K562 (cell line): Measurements from ENCODE around the gene SCYL1. TPM values are rescaled to one million over a fixed set of nuclear protein-coding genes. Genes with fewer than 3 reads are reported as not detected.

ENCODE experiments used
- ADNP ChIP-seq: fragments of 200-800 bp; sonication (Bioruptor generic); IDR thresholded peaks from 2 replicates; pipeline ENCODE4 v1.6.1; 2016; ENCODE audit warnings: missing genetic modification characterization, missing compliant biosample characterization
- CBFB ChIP-seq: sonication (generic); formaldehyde crosslinking; IDR thresholded peaks from 2 replicates; pipeline ENCODE4 v1.4.0; 2020; ENCODE audit warnings: mild to moderate bottlenecking, missing genetic modification reagents
- CEBPZ ChIP-seq: fragments of 150-350 bp; IDR thresholded peaks from 2 replicates; pipeline ENCODE4 v1.6.1; 2014; ENCODE audit warnings: low read depth, mild to moderate bottlenecking, low read length, borderline replicate concordance
- DNMT1 ChIP-seq: fragments of 450-650 bp; IDR thresholded peaks from 2 replicates; pipeline ENCODE4 v1.6.1; 2016; ENCODE audit warnings: antibody characterized with exemption, mild to moderate bottlenecking
- ETS1 ChIP-seq: conservative IDR thresholded peaks from 2 replicates; pipeline ENCODE4 v1.6.1; 2011; ENCODE audit warnings: low read depth, mild to moderate bottlenecking, low read length; ENCODE audit not compliant: control insufficient read depth
- HDGF ChIP-seq: fragments of 450-650 bp; IDR thresholded peaks from 2 replicates; pipeline ENCODE4 v1.6.1; 2016
- HNRNPH1 ChIP-seq: fragments of 200-400 bp; formaldehyde crosslinking; optimal IDR thresholded peaks from 2 replicates; pipeline ENCODE3; 2017; ENCODE audit warnings: low read depth, mild to moderate bottlenecking, low read length, moderate library complexity
- KLF6 ChIP-seq: fragments of 250-450 bp; sonication (Bioruptor Pico); IDR thresholded peaks from 2 replicates; pipeline ENCODE4 v1.4.0; 2020; ENCODE audit warnings: mild to moderate bottlenecking, moderate library complexity, borderline replicate concordance
- MBD1 ChIP-seq: fragments of 250-450 bp; sonication (Bioruptor Pico); IDR thresholded peaks from 2 replicates; pipeline ENCODE4 v1.8.0; 2022; ENCODE audit warnings: inconsistent platforms
- NFRKB ChIP-seq: fragments of 450-650 bp; IDR thresholded peaks from 2 replicates; pipeline ENCODE4 v1.6.1; 2016; ENCODE audit warnings: low read depth
- POLR2AphosphoS5 ChIP-seq: IDR thresholded peaks from 2 replicates; pipeline ENCODE4 v1.6.1; 2011; ENCODE audit warnings: mild to moderate bottlenecking, low read depth, low read length, moderate library complexity; ENCODE audit not compliant: control insufficient read depth, insufficient read depth
- RFX5 ChIP-seq: IDR thresholded peaks from 2 replicates; pipeline ENCODE4 v1.6.1; 2011; ENCODE audit warnings: low read depth, mild to moderate bottlenecking, improper control_type of control experiment, low read length
- SMARCA4 ChIP-seq: fragments of 450-650 bp; IDR thresholded peaks from 2 replicates; pipeline ENCODE4 v1.6.1; 2016
- THRB ChIP-seq: fragments of 450-650 bp; formaldehyde crosslinking; conservative IDR thresholded peaks from 2 replicates; pipeline ENCODE4 v1.4.0; 2022; ENCODE audit warnings: mild to moderate bottlenecking, missing genetic modification characterization
- YY1 ChIP-seq, 3 experiments: IDR thresholded peaks; 2 replicates each; pipeline ENCODE4 v1.6.1; 2011; ENCODE audit warnings: low read length in 2 of 3, mild to moderate bottlenecking in 2 of 3, moderate library complexity in 2 of 3, borderline replicate concordance in 1 of 3, control low read depth in 1 of 3, low read depth in 1 of 3; ENCODE audit not compliant: insufficient read depth in 3 of 3, insufficient replicate concordance in 2 of 3, control insufficient read depth in 1 of 3, insufficient read length in 1 of 3; ENCODE audit errors: extremely low read depth in 1 of 3
- ZNF282 ChIP-seq: sonication (generic); formaldehyde crosslinking; IDR thresholded peaks from 2 replicates; pipeline ENCODE4 v1.8.1; 2023; ENCODE audit warnings: missing genetic modification reagents
- ZNF696 ChIP-seq: fragments of 250-450 bp; sonication (Bioruptor Pico); conservative IDR thresholded peaks from 2 replicates; pipeline ENCODE4 v1.4.0; 2020; ENCODE audit warnings: mild to moderate bottlenecking, moderate library complexity
- ZNF79 ChIP-seq: fragments of 250-450 bp; sonication (Bioruptor Pico); IDR thresholded peaks from 2 replicates; pipeline ENCODE4 v1.4.0; 2020; ENCODE audit warnings: low read depth, mild to moderate bottlenecking, moderate library complexity
- polyA plus RNA-seq, 8 experiments: library from polyadenylated mRNA; depleted of rRNA in 4 of 8; stranded (reverse) in 5 of 8; unstranded in 3 of 8; fragments of >200 nt; fragmentation: Nextera tagmentation in 2 of 8; fragmentation: Illumina TruSeq in 1 of 8; extraction: Ambion mirVana in 2 of 8; extraction: Trizol in 1 of 8; gene quantifications; 2 replicates each; pipeline versions ENCODE4 v1.2.1 to v1.2.3, GENCODE V29; 2011 to 2014; ENCODE audit warnings: inconsistent platforms in 1 of 8, missing spikeins in 1 of 8
- total RNA-seq, 7 experiments: library from RNA; depleted of rRNA in 6 of 7; stranded (reverse); fragments of >200 nt in 6 of 7; fragmentation: Illumina TruSeq in 2 of 7; extraction: Trizol in 2 of 7; gene quantifications; 2 replicates each; pipeline versions ENCODE4 v1.2.1 to v1.2.3, GENCODE V29; 2011 to 2021; ENCODE audit warnings: low replicate concordance in 1 of 7

Gene SCYL1
- total and polyA plus RNA-seq, 9 of the 15 experiments (the other 6 are each of a cell fraction or from before 2014, with no cell fraction given): 1.9 to 145 (median 57.6) TPM

- TF ChIP-seq DNMT1 (no peak), SMARCA4 (no peak), KLF6 (CRISPR knock-in tag) (no peak), ZNF696 (CRISPR knock-in tag) (no peak), YY1 (IDR thresholded peaks at IDR 0.05; ENCODE audit: borderline replicate concordance in 1 of 3, control insufficient read depth in 1 of 3, extremely low read depth in 1 of 3, insufficient read depth in 3 of 3, insufficient read length in 1 of 3, insufficient replicate concordance in 2 of 3, low read depth in 1 of 3, low read length in 2 of 3) (no peak), ETS1 (no peak), HNRNPH1 (no peak), CBFB (CRISPR knock-in tag) (no peak), ADNP (no peak), THRB (no peak), MBD1 (CRISPR knock-in tag) (no peak), NFRKB (no peak), POLR2AphosphoS5 (no peak), HDGF (0 out of 2 replicates have a peak, but pooled peaks have one; percentile 23), ZNF79 (CRISPR knock-in tag) (no peak), CEBPZ (no peak), ZNF282 (CRISPR knock-in tag) (no peak), RFX5 (no peak)
Measured at GRCh38 chr11:65516135-65516968, 8.5 kb upstream of the SCYL1 start (continued).
